PFSK-1 (cell line): ENCODE data around the gene P2RY12.

Experiments
- FOXP2 ChIP-seq: optimal IDR thresholded peaks from 2 replicates; pipeline ENCODE3; 2011; ENCODE audit warnings: borderline replicate concordance, control low read depth, inconsistent platforms; ENCODE audit not compliant: insufficient read depth; ENCODE audit errors: extremely low read length, extremely low read depth
- POLR2AphosphoS5 ChIP-seq: IDR thresholded peaks from 2 replicates; pipeline ENCODE4 v1.6.1; 2012; ENCODE audit warnings: low read depth, mild to moderate bottlenecking, control low read depth, low read length, moderate library complexity
- REST ChIP-seq, 2 experiments: IDR thresholded peaks; 2 replicates each; pipeline versions ENCODE4 v1.6.1 to v1.8.0; 2011 to 2012; ENCODE audit warnings: low read depth in 2 of 2, low read length in 2 of 2, control low read depth in 1 of 2, inconsistent platforms in 1 of 2, mild to moderate bottlenecking in 1 of 2, moderate library complexity in 1 of 2; ENCODE audit not compliant: insufficient read depth in 1 of 2
- SIN3A ChIP-seq: IDR thresholded peaks from 2 replicates; pipeline ENCODE4 v1.6.1; 2012; ENCODE audit warnings: mild to moderate bottlenecking, low read length, moderate library complexity, borderline replicate concordance; ENCODE audit not compliant: insufficient read depth
- TAF1 ChIP-seq: IDR thresholded peaks from 2 replicates; pipeline ENCODE4 v1.6.1; 2012; ENCODE audit warnings: low read length, control low read depth, borderline replicate concordance; ENCODE audit not compliant: insufficient read depth

Gene P2RY12

GRCh38 chr3:151428386-151428785 lies 43.8 kb upstream of the P2RY12 start:
- TF ChIP-seq FOXP2 (no peak), REST (IDR thresholded peaks at IDR 0.05; ENCODE audit: insufficient read depth in 1 of 2, low read depth in 2 of 2, low read length in 2 of 2) (no peak), POLR2AphosphoS5 (no peak), SIN3A (no peak)

GRCh38 chr3:151426341-151426657 lies 41.7 kb upstream of the P2RY12 start:
- no peak for TF ChIP-seq FOXP2
- no peak for TF ChIP-seq TAF1
- TF ChIP-seq REST (IDR thresholded peaks at IDR 0.05; ENCODE audit: insufficient read depth in 1 of 2, low read depth in 2 of 2, low read length in 2 of 2): no peak
- TF ChIP-seq POLR2AphosphoS5: no peak
- no peak for TF ChIP-seq SIN3A

GRCh38 chr3:151425627-151426340 lies 41.2 kb upstream of the P2RY12 start:
- TF ChIP-seq TAF1 (no peak), POLR2AphosphoS5 (no peak), FOXP2 (no peak), SIN3A (no peak), REST (IDR thresholded peaks at IDR 0.05; ENCODE audit: insufficient read depth in 1 of 2, low read depth in 2 of 2, low read length in 2 of 2) (no peak)

GRCh38 chr3:151423091-151423490 lies 38.5 kb upstream of the P2RY12 start:
- TF ChIP-seq FOXP2: no peak
- no peak for TF ChIP-seq SIN3A
- TF ChIP-seq POLR2AphosphoS5: no peak

- TF ChIP-seq FOXP2 (no peak), POLR2AphosphoS5 (no peak), TAF1 (no peak), SIN3A (no peak), REST (IDR thresholded peaks at IDR 0.05; ENCODE audit: insufficient read depth in 1 of 2, low read depth in 2 of 2, low read length in 2 of 2) (no peak)
These were observed 37.4 kb upstream of the P2RY12 start for GRCh38 chr3:151421938-151422337.

- TF ChIP-seq REST (IDR thresholded peaks at IDR 0.05; ENCODE audit: insufficient read depth in 1 of 2, low read depth in 2 of 2, low read length in 2 of 2): no peak
- no peak for TF ChIP-seq POLR2AphosphoS5
- no peak for TF ChIP-seq TAF1
- TF ChIP-seq FOXP2: no peak
- TF ChIP-seq SIN3A: no peak
These were observed 35.3 kb upstream of the P2RY12 start for GRCh38 chr3:151419806-151420205.
